Measurements from ENCODE around the gene TMCO4.

The TMCO4 gene

DNA sequence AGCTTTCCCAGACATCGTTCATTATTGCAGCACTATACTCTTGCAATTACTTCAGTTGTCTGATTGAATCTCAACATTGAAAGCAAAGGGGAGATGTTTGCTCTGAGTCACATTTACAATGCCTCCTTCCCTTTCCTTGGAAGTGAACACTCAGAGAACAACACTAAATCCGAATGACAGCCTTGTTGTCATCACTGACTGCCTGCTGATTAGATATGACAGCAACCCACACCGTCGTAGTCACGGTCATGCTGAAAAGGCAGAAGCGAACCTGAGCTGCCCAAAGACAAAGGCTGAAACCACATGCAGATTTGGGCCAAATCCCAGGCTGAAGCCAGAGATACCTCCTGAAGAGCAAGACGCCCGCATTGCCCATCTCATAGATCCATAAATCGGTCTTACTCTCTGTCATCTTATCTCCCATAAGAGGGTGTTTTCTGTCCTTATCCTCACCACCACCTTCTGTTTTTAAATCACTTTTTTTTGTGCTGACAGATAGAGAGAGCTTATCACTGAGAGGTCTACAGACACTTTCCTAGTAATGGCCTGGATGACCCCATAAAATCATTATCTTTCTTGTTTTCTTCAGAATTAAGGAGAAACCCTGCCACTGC lies 47.5 kb downstream of the TMCO4 start:
- no peak overlapping the region for H3K4me3 ChIP-seq (ENCODE audit: low read depth, low read length)
- DNase-seq (ENCODE audit: low read depth, low spot score): no peak
- no peak for TF ChIP-seq CTCF (IDR thresholded peaks at IDR 0.05; ENCODE audit: low read depth, low read length)
- in situ Hi-C loops (cut with HindIII; ENCODE audit: low sequenced_read_pairs): no loop called here

- no peak for DNase-seq (ENCODE audit: low read depth, low spot score)
- no peak overlapping the region for H3K4me3 ChIP-seq (ENCODE audit: low read depth, low read length)
- in situ Hi-C loops (cut with HindIII; ENCODE audit: low sequenced_read_pairs): no loop called here
- TF ChIP-seq CTCF (IDR thresholded peaks at IDR 0.05; ENCODE audit: low read depth, low read length): no peak
Observed at GRCh38 chr1:19750882-19751276, 48.8 kb downstream of the TMCO4 start.

DNA sequence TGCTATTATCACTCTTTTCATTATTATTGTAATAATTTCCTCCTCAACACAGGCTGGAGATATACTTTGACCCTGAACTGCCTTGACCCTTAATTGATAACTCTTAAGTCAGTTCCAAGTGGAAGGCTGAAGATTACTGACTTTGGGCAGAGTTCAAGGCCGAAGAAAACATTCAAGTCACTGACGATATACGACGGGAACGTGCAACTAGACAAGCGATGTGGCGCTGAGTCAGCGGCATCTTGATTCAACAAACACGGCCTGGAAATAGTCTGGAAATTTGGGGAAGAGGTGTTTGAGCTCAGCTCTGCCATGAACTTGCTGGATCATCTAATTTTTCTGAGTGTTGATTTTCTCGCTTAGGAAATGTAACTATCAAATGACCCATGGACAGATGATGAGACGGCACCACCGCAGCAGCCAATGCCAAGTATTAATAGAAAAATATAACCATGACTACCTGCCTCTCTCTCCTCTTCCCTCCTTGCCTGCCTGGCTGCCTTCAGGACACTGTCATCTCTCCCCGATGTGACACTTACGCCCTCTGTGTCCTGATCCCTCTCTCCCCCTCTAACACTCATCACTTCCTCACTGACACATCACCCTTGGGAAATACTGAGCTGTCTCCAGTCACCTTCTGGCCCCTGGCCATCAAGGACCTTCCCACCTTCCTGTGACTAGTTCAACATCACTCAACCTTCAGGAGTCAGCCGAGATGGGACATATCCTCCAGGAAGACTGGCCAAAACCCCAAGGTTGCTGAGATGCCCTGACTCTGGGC lies 49.4 kb downstream of the TMCO4 start:
- no peak overlapping the region for H3K4me3 ChIP-seq (ENCODE audit: low read depth, low read length)
- no peak for TF ChIP-seq CTCF (IDR thresholded peaks at IDR 0.05; ENCODE audit: low read depth, low read length)
- in situ Hi-C loops (cut with HindIII; ENCODE audit: low sequenced_read_pairs): no loop called here
- no peak for DNase-seq (ENCODE audit: low read depth, low spot score)

DNA sequence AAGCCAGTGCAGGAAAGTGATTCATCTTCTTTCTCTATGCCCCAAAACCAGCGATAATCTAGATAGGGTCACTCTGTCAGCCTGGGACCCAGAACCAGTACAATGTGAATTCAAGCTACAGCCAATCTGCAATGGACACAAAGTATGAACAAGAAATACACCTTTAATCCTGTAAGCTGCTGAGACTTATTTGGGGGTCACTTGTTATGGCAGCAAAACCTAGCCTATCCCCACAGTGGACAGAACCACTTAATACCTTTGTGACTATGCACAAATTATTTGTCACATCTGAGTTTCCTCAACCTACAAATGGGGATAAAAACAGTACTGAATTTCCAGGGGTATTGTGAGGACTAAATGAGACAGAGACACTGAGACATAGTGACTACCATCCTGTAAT lies 50.0 kb downstream of the TMCO4 start:
- no peak overlapping the region for H3K4me3 ChIP-seq (ENCODE audit: low read depth, low read length)
- no peak for DNase-seq (ENCODE audit: low read depth, low spot score)
- no peak for TF ChIP-seq CTCF (IDR thresholded peaks at IDR 0.05; ENCODE audit: low read depth, low read length)
- in situ Hi-C loops (cut with HindIII; ENCODE audit: low sequenced_read_pairs): no loop called here

DNA sequence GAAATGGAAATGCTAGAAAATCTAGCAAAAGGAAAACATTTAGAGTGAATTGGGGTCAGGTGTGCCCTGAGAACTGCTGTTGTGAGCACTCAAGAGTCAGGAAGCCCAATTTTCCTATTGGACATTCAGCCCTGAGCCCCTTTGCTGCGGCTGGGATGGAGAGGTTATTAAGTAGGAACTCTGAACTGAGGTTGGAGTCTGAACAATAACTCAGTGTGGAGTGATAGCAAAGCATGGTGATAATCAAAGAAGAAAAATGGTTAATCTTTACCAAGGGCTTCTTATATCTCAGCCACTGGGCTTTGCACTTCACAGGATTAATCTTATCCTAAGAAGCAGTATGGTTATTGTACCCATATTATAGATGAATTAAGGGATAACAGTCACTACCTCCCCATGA lies 52.0 kb downstream of the TMCO4 start:
- H3K4me3 ChIP-seq (ENCODE audit: low read depth, low read length): no peak overlapping the region
- TF ChIP-seq CTCF (IDR thresholded peaks at IDR 0.05; ENCODE audit: low read depth, low read length): no peak
- no peak for DNase-seq (ENCODE audit: low read depth, low spot score)
- in situ Hi-C loops (cut with HindIII; ENCODE audit: low sequenced_read_pairs): no loop called here

DNA sequence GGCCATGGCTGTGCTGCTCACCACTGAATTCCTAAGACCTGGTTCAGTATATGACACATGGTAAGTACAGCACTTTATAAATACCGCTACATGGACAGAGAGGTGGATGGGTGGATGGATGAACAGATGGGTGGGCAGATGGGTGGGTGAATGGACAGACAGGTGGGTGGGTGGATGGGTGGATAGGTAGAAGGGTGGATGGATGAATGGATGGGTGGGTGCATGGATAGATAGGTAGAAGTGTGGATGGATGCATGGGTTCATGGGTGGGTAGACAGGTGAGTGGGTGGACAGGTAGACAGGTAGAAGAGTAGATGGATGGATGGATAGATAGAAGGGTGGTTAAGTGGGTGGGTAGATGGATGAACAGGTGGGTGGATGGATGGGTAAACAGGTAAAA lies 54.8 kb downstream of the TMCO4 start:
- in situ Hi-C loops (cut with HindIII; ENCODE audit: low sequenced_read_pairs): no loop called here
- no peak for TF ChIP-seq CTCF (IDR thresholded peaks at IDR 0.05; ENCODE audit: low read depth, low read length)
- no peak overlapping the region for H3K4me3 ChIP-seq (ENCODE audit: low read depth, low read length)
- DNase-seq (ENCODE audit: low read depth, low spot score): no peak

Data from astrocyte of the spinal cord (primary cell).